OCI-LY7 (cell line): Measurements from ENCODE around the gene SOX9. TPM values are rescaled to one million over a fixed set of nuclear protein-coding genes. Genes with fewer than 3 reads are reported as not detected.

Source experiments
- BruUV-seq: library from RNA; stranded (reverse); fragments of 400-500 nt; replicated peaks from 2 replicates; lab custom pipeline; 2021; lab: Mats Ljungman, UMichigan
- CTCF ChIA-PET: fragments of 300-600 bp; sonication (Branson Sonifier 250); formaldehyde crosslinking; loops from one replicate; lab custom pipeline; 2022; ENCODE audit warnings: antibody characterized with exemption; ENCODE audit not compliant: unreplicated experiment; lab: Charles Lee
- POLR2A ChIA-PET: fragments of 300-600 bp; sonication (Branson Sonifier 250); formaldehyde crosslinking; loops from one replicate; lab custom pipeline; 2022; ENCODE audit warnings: antibody characterized with exemption; lab: Charles Lee
- DNase-seq: peaks from one replicate; pipeline ENCODE4 v3.0.0-alpha.2; 2015; ENCODE audit warnings: low spot score
- H2AFZ ChIP-seq: fragments of 200-600 bp; sonication (generic), shearing (Covaris generic); 2 replicates; pipeline ENCODE4 v1.6.1; 2014; ENCODE audit warnings: mild to moderate bottlenecking, antibody characterized with exemption, low read length, moderate library complexity
- H3K27ac ChIP-seq: fragments of 200-600 bp; sonication (generic); 2 replicates; pipeline ENCODE4 v1.5.1; 2014; ENCODE audit warnings: mixed run types, low read depth, mild to moderate bottlenecking, moderate library complexity, low read length, inconsistent platforms; ENCODE audit not compliant: poor library complexity, severe bottlenecking
- H3K36me3 ChIP-seq: fragments of 200-600 bp; sonication (generic); 2 replicates; pipeline ENCODE4 v1.6.1; 2014; ENCODE audit warnings: mild to moderate bottlenecking, antibody characterized with exemption, low read length, moderate library complexity, mixed read lengths; ENCODE audit not compliant: insufficient read depth
- H3K4me1 ChIP-seq: fragments of 200-600 bp; sonication (generic); 2 replicates; pipeline ENCODE4 v1.5.1; 2014; ENCODE audit warnings: mild to moderate bottlenecking, low read length; ENCODE audit not compliant: insufficient read depth, poor library complexity, severe bottlenecking
- H3K4me2 ChIP-seq: fragments of 200-600 bp; sonication (generic); 2 replicates; pipeline ENCODE4 v1.6.1; 2014; ENCODE audit warnings: mild to moderate bottlenecking, low read length
- H3K4me3 ChIP-seq: fragments of 200-600 bp; sonication (generic); 2 replicates; pipeline ENCODE4 v1.5.1; 2014; ENCODE audit warnings: mild to moderate bottlenecking, low read depth, low read length; ENCODE audit not compliant: poor library complexity, severe bottlenecking
- H3K79me2 ChIP-seq: fragments of 200-600 bp; sonication (generic); 2 replicates; pipeline ENCODE4 v1.6.1; 2016; ENCODE audit warnings: low read depth, mild to moderate bottlenecking, low read length, moderate library complexity, mixed read lengths; ENCODE audit not compliant: insufficient read depth
- H3K9me2 ChIP-seq: fragments of 200-600 bp; sonication (generic); 2 replicates; pipeline ENCODE4 v1.6.1; 2016; ENCODE audit warnings: mild to moderate bottlenecking, low read length, mixed read lengths; ENCODE audit not compliant: insufficient read depth
- H3K9me3 ChIP-seq: fragments of 200-600 bp; sonication (generic); 2 replicates; pipeline ENCODE4 v1.6.1; 2014; ENCODE audit warnings: mild to moderate bottlenecking, mixed run types, low read length, mixed read lengths
- H4K20me1 ChIP-seq: fragments of 200-600 bp; sonication (generic); 2 replicates; pipeline ENCODE4 v1.6.1; 2014; ENCODE audit warnings: mild to moderate bottlenecking, antibody characterized with exemption, low read length, moderate library complexity, mixed read lengths; ENCODE audit not compliant: insufficient read depth
- EZH2phosphoT487 ChIP-seq: fragments of 200-600 bp; sonication (generic); IDR thresholded peaks from 2 replicates; pipeline ENCODE4 v1.6.1; 2018; ENCODE audit warnings: low read depth, borderline replicate concordance, mild to moderate bottlenecking, mixed run types, antibody characterized with exemption, low read length, moderate library complexity, mixed read lengths
- intact Hi-C: fragments of 100-400 bp; cut with micrococcal nuclease; formaldehyde crosslinking; loops from one replicate; pipeline ENCODE4 v1.10.0; 2022; ENCODE audit not compliant: unreplicated experiment
- total RNA-seq, 2 experiments: library from RNA; depleted of rRNA in 1 of 2; stranded (reverse); fragments of >200 nt in 1 of 2; shearing (Covaris generic) in 1 of 2; gene quantifications; 2 replicates each; pipeline ENCODE4 v1.2.3, GENCODE V29; 2014 to 2022
- TF ChIP-seq, protein P1 (sequence below): fragments of 200-600 bp; sonication (generic); conservative IDR thresholded peaks from 2 replicates; pipeline ENCODE4 v1.5.1; 2014; ENCODE audit warnings: mild to moderate bottlenecking, antibody characterized with exemption, low read length, moderate library complexity, mixed read lengths

SOX9 gene
- total RNA-seq, 2 experiments from 2014 or later: not detected

DNA sequence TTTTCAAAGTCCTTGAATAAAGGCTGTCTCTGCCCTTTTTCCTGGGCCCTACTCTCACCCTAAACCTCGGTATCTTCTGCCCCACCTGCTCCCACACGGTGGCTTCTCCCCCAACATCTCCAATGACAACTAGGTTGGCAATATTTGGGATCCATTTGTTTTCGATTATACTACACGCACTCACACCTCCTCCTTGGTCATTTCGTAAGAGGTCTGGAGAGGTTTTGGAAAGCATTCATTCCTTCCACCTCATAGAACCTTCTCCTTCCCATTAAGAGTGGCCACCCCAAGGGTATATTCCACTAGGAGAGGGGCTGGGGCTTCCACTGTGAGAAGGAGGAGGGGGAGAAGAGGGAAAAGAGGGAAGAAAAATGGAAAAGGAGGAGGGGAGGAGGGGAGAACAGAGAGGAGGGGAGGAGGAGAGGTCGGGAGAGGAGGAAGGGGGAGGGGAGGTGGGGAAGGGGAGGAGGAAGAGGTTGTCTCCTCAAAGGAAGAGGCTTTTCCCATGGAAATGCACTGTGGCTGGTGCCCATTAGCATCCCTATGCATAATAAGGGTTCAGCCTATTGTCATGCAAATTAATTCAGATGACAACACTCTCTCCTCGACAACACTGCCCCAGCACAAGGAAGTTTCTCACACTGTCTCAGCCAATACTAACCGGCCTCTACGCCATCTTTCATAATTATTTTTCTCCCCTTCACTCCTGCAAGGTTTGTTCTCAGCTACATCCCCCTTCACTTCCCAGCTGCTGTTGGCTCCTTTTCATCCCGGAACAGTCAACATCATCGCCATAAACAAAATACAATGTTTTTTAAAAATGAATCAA is 30.0 kb downstream of the SOX9 start:
- Histone ChIP-seq H2AFZ (no peak overlapping the region), H3K4me3 (no peak overlapping the region), H3K27ac (no peak overlapping the region), H4K20me1 (no peaks in the 10 kb centered on the region), H3K79me2 (no peaks in the 10 kb centered on the region), H3K9me3 (no peaks in the 10 kb centered on the region), H3K36me3 (no peaks in the 10 kb centered on the region), H3K4me2 (no peak overlapping the region), H3K4me1 (no peaks in the 10 kb centered on the region), H3K9me2 (no peaks in the 10 kb centered on the region)
- no peak for TF ChIP-seq EZH2phosphoT487
- TF ChIP-seq, protein P1, sequence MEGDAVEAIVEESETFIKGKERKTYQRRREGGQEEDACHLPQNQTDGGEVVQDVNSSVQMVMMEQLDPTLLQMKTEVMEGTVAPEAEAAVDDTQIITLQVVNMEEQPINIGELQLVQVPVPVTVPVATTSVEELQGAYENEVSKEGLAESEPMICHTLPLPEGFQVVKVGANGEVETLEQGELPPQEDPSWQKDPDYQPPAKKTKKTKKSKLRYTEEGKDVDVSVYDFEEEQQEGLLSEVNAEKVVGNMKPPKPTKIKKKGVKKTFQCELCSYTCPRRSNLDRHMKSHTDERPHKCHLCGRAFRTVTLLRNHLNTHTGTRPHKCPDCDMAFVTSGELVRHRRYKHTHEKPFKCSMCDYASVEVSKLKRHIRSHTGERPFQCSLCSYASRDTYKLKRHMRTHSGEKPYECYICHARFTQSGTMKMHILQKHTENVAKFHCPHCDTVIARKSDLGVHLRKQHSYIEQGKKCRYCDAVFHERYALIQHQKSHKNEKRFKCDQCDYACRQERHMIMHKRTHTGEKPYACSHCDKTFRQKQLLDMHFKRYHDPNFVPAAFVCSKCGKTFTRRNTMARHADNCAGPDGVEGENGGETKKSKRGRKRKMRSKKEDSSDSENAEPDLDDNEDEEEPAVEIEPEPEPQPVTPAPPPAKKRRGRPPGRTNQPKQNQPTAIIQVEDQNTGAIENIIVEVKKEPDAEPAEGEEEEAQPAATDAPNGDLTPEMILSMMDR: no peak
- no TSS peak for BruUV-seq
- intact Hi-C loops: no loop called here
- POLR2A ChIA-PET: no interaction called here
- CTCF ChIA-PET: no interaction called here
- DNase-seq: no peak

DNA sequence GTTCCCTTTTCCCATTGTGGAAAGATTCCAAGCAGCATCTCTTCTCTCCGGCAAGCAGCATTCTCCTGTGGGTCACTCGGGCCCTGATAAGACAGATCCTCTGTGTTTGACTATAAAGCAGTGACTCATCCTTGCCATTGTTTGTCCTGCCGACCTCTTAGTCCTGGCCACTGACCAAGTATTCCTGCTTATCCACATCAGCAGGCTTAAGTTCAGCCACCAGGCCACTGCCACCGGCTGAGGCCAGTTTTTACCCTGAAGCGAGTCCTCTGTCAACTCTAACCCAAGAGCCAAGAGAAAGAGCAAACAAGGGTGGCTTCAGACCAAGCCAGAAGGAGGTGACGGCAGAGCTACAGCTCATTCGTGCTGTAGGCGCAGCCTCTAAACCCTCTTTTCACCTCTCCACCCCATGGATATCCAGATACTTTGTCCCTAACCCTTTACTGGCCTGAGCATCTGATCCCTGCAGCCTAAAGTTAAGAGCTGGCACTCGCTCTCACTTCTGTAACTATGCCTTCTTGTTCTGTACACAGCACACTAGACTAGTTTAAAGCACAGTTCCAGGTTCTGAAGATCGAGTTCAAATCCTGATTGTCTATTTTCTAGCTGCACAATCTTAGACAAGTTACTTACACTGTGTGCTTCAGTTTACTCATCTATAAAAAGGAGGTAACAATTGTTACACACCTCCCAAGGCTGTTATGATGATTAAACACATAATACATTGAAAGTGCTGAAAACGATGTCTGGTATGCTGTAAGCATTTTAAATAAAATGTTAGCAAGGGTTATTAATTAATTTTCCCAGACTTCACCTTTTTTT is 31.0 kb downstream of the SOX9 start:
- ChIA-PET CTCF (no interaction called here), POLR2A (interaction anchor here (1.5 kb wide), 1 partner anchor 8 kb away, joined by 6 read pairs; no protein-coding TSS in a partner anchor)
- Histone ChIP-seq H3K9me3 (no peaks in the 10 kb centered on the region), H3K27ac (no peak overlapping the region), H4K20me1 (no peaks in the 10 kb centered on the region), H2AFZ (no peak overlapping the region), H3K4me1 (no peaks in the 10 kb centered on the region), H3K79me2 (no peaks in the 10 kb centered on the region), H3K4me2 (no peak overlapping the region), H3K9me2 (no peaks in the 10 kb centered on the region), H3K4me3 (no peak overlapping the region), H3K36me3 (no peaks in the 10 kb centered on the region)
- no peak for DNase-seq
- intact Hi-C loops: no loop called here
- TF ChIP-seq EZH2phosphoT487: no peak
- TF ChIP-seq, protein P1: no peak
- BruUV-seq: no TSS peak
